Natural killer cell (primary cell): ENCODE measurements around the gene PYURF. TPM values are rescaled to one million over a fixed set of nuclear protein-coding genes. Genes with fewer than 3 reads are reported as not detected.

Experiments
- ATAC-seq, 3 donors: fragments of 150-1000 bp in 2 of 3; fragments of 200-7000 bp in 1 of 3; cut with Tn5 transposase; 1 replicate in 1 of 3; 2 replicates in 2 of 3; pipeline ENCODE4 v1.10.0; 2021; ENCODE audit warnings: mild to moderate bottlenecking in 2 of 3, moderate library complexity in 2 of 3
- DNase-seq, 2 donors: peaks; one replicate each; pipeline versions ENCODE4 v3.0.0 to v3.0.0-alpha.2; 2013 to 2021; ENCODE audit warnings: mixed read lengths in 1 of 2
- H3K27ac ChIP-seq: one replicate; pipeline ENCODE4 v1.5.1; 2013; ENCODE audit warnings: mild to moderate bottlenecking, low read length
- H3K27me3 ChIP-seq: one replicate; pipeline ENCODE4 v1.6.1; 2013; ENCODE audit warnings: low read length; ENCODE audit not compliant: control insufficient read depth, insufficient read depth
- H3K36me3 ChIP-seq: one replicate; pipeline ENCODE4 v1.6.1; 2013; ENCODE audit warnings: low read length; ENCODE audit not compliant: control insufficient read depth, insufficient read depth
- H3K4me1 ChIP-seq: one replicate; pipeline ENCODE4 v1.6.1; 2013; ENCODE audit warnings: low read length; ENCODE audit not compliant: control insufficient read depth, insufficient read depth
- H3K4me3 ChIP-seq: one replicate; pipeline ENCODE4 v1.5.1; 2013; ENCODE audit warnings: low read length
- H3K9me3 ChIP-seq: one replicate; pipeline ENCODE4 v1.6.1; 2013; ENCODE audit warnings: low read length; ENCODE audit not compliant: control insufficient read depth, insufficient read depth
- H3K27ac Mint-ChIP-seq, 2 donors: one replicate each; pipeline ENCODE4 v1.8.0; 2022; ENCODE audit warnings: mild to moderate bottlenecking in 2 of 2, mixed read lengths in 2 of 2, moderate library complexity in 1 of 2
- H3K27me3 Mint-ChIP-seq, 2 donors: one replicate each; pipeline ENCODE4 v1.8.0; 2022; ENCODE audit warnings: low read depth in 2 of 2, mixed read lengths in 2 of 2
- H3K36me3 Mint-ChIP-seq: one replicate; pipeline ENCODE4 v1.8.0; 2022; ENCODE audit warnings: mixed read lengths
- H3K4me1 Mint-ChIP-seq, 2 donors: one replicate each; pipeline ENCODE4 v1.8.0; 2022; ENCODE audit warnings: mixed read lengths in 2 of 2
- H3K4me3 Mint-ChIP-seq: one replicate; pipeline ENCODE4 v1.8.0; 2022; ENCODE audit warnings: mild to moderate bottlenecking, moderate library complexity, mixed read lengths
- H3K9me3 Mint-ChIP-seq, 2 donors: one replicate each; pipeline ENCODE4 v1.8.0; 2022; ENCODE audit warnings: mixed read lengths in 2 of 2
- CTCF ChIP-seq: fragments of 200-600 bp; IDR thresholded peaks from one replicate; pipeline ENCODE4 v1.8.0; 2022; ENCODE audit warnings: antibody characterized with exemption
- WGBS: methylation state at CpG from one replicate; pipeline ENCODE4 v1.1.7; 2013; ENCODE audit warnings: missing lambda C conversion rate; ENCODE audit not compliant: insufficient coverage; 5-methylcytosine and 5-hydroxymethylcytosine counted together
- intact Hi-C: fragments of 100-400 bp; cut with micrococcal nuclease; formaldehyde crosslinking; loops from one replicate; pipeline ENCODE4 v1.14.2; 2022
- total RNA-seq, 4 donors: library from RNA; stranded (reverse); fragments of 120-200 nt in 1 of 4; gene quantifications; one replicate each; pipeline versions ENCODE4 v1.2.3 to v1.2.4, GENCODE V29; 2013 to 2022

Gene PYURF
- total RNA-seq, 3 donors from 2014 or later (not counting 1 experiment from before 2014, with no cell fraction given) = 33.4 to 37.6 (median 35.5) TPM

- Histone ChIP-seq H3K4me1 (no peaks in the 10 kb centered on the region), H3K36me3 (peaks cover under 1% of the 10 kb centered on the region), H3K27me3 (no peaks in the 10 kb centered on the region), H3K4me3 (no peak overlapping the region), H3K9me3 (no peaks in the 10 kb centered on the region), H3K27ac (no peak overlapping the region)
- no peak for DNase-seq
- Mint-ChIP-seq H3K36me3 (no peaks in the 10 kb centered on the region), H3K27me3 (peaks cover 0 to 4% of the 10 kb centered on the region in 2 donors), H3K27ac (no peak overlapping the region), H3K4me1 (no peaks in the 10 kb centered on the region), H3K4me3 (no peak overlapping the region), H3K9me3 (no peaks in the 10 kb centered on the region)
- ATAC-seq = no peak
- WGBS = no CpG with 5 or more reads among the region's 3 CpGs
- no peak for TF ChIP-seq CTCF
- intact Hi-C loops = loop anchor here (10.0 kb wide), 1 partner anchor 136 kb away; the partner anchor contains the start of gene HERC6
Observed at GRCh38 chr4:88511236-88511635, 12.3 kb downstream of the PYURF start.

DNA sequence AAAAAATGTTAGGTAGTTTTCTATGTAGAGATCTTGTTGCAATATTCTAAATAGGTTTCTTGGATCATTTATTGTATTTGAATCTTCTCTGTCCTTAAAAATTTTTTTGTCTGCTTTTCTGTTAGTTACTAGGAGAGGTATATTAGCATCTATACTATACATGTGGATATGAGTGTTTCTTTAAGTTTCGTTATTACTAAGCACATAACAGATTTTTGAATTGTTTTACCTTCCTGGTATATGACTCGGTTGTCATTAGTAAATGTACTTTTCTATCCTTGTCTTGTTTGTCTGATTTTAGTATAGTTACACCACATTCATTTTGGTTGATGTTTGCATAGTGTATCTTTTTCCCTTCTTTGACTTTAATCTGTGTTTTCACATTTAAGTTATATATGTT lies 20.2 kb downstream of the PYURF start:
- no peaks in the 10 kb centered on the region for H3K27me3 ChIP-seq
- H3K27ac Mint-ChIP-seq = no peak overlapping the region
- no peak for ATAC-seq
- intact Hi-C loops = no loop called here
- no peak overlapping the region for H3K4me3 Mint-ChIP-seq
- H3K36me3 ChIP-seq = peaks cover 10% of the 10 kb centered on the region
- no peaks in the 10 kb centered on the region for H3K9me3 Mint-ChIP-seq
- no peak for TF ChIP-seq CTCF
- no peaks in the 10 kb centered on the region for H3K9me3 ChIP-seq
- WGBS = no CpG with 5 or more reads among the region's 2 CpGs
- H3K27me3 Mint-ChIP-seq = no peaks in the 10 kb centered on the region
- no peaks in the 10 kb centered on the region for H3K4me1 ChIP-seq
- peaks cover 7% of the 10 kb centered on the region for H3K36me3 Mint-ChIP-seq
- DNase-seq = no peak
- no peak overlapping the region for H3K4me3 ChIP-seq
- H3K4me1 Mint-ChIP-seq = no peaks in the 10 kb centered on the region
- no peak overlapping the region for H3K27ac ChIP-seq

DNA sequence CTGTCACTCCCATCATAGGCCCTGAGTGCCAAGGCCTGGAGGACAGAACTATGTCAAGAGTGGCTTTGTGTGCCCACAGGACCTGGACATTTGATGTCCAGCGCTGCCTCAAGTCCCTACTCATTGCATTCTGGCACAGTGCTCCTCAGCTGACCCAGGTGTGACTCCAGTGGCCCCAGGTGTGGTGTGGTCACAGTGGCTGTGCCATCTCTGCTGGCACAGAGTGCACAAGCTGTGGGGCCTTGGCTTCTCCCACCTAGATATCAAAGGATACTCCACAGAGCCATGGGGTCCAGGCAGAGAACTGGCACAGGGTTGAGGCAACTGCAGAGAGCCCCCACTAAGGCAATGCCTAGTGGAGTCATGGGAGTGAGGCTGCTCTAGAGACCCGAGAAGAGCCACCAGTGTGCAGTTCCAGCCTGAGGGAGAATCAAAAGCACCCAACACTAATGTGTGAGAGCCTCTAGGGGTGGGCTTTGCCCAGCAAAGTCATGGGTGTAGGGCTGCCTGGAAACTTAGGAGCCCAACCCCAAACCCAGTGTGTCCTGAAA lies 25.6 kb downstream of the PYURF start:
- ATAC-seq (no peak), DNase-seq (no peak)
- Mint-ChIP-seq H3K27ac (no peak overlapping the region), H3K9me3 (no peaks in the 10 kb centered on the region), H3K36me3 (peaks cover 16% of the 10 kb centered on the region), H3K27me3 (no peaks in the 10 kb centered on the region), H3K4me3 (no peak overlapping the region), H3K4me1 (no peaks in the 10 kb centered on the region)
- intact Hi-C loops = no loop called here
- TF ChIP-seq CTCF = no peak
- peaks cover 14% of the 10 kb centered on the region for H3K36me3 ChIP-seq
- H3K4me3 ChIP-seq = no peak overlapping the region
- H3K4me1 ChIP-seq = no peaks in the 10 kb centered on the region
- 89% methylated on average over 2 of the region's 2 CpGs for WGBS
- no peak overlapping the region for H3K27ac ChIP-seq
- no peaks in the 10 kb centered on the region for H3K27me3 ChIP-seq
- no peaks in the 10 kb centered on the region for H3K9me3 ChIP-seq

- peaks cover 9 to 11% of the 10 kb centered on the region in 2 donors for H3K4me1 Mint-ChIP-seq
- H3K9me3 Mint-ChIP-seq = no peaks in the 10 kb centered on the region
- intact Hi-C loops = no loop called here
- Histone ChIP-seq H3K27ac (no peak overlapping the region), H3K27me3 (no peaks in the 10 kb centered on the region), H3K4me3 (no peak overlapping the region), H3K36me3 (peaks cover 15% of the 10 kb centered on the region), H3K9me3 (no peaks in the 10 kb centered on the region), H3K4me1 (peaks cover 7% of the 10 kb centered on the region)
- H3K36me3 Mint-ChIP-seq = peaks cover 2% of the 10 kb centered on the region
- 33% methylated on average over 4 of the region's 4 CpGs for WGBS
- H3K4me3 Mint-ChIP-seq = no peak overlapping the region
- ATAC-seq (no peak), DNase-seq (peak in 1 of 2 donors; percentile 4)
- no peaks in the 10 kb centered on the region for H3K27me3 Mint-ChIP-seq
- peak overlapping the region; percentile 52 to 70 for H3K27ac Mint-ChIP-seq
- TF ChIP-seq CTCF = no peak
Observed at GRCh38 chr4:88489100-88489761, 34.3 kb downstream of the PYURF start.
